Putamen (tissue), 1 donor: ENCODE results near the gene MYO5C.

Experiments used
- DNase-seq: peaks from one replicate; pipeline ENCODE4 v3.0.0-alpha.2; 2016; ENCODE audit warnings: low spot score

The MYO5C gene

GRCh38 chr15:52278636-52279367 is 16.8 kb downstream of the MYO5C start:
- DNase-seq = no peak

GRCh38 chr15:52278135-52278534 is 17.5 kb downstream of the MYO5C start:
- DNase-seq = no peak

- DNase-seq = no peak
Observed at GRCh38 chr15:52277575-52277974, 18.0 kb downstream of the MYO5C start.

DNA sequence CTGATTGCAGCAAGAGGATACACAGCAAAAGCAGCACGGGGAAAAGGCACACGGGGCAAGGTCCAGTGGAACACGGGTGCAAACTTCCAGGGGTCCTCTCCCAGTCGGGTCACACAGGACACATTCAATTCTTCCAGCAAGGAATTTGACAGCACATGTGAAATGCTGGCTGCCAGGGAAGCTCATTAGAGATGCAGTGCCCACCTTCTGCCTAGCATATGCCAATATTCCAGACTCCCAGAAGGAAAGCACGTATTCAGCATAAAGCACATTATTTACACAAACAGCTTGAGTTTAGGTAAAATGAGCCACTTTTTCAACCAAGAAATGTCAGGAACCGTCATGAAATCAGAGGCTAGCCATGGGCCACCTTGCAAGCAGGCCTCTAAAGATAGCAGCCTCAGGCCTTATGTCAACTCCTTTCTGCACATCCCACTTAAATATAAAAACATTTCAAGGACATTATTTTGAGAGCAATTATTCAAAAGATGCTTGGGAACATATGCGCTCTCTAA is 19.3 kb downstream of the MYO5C start:
- DNase-seq = no peak

DNA sequence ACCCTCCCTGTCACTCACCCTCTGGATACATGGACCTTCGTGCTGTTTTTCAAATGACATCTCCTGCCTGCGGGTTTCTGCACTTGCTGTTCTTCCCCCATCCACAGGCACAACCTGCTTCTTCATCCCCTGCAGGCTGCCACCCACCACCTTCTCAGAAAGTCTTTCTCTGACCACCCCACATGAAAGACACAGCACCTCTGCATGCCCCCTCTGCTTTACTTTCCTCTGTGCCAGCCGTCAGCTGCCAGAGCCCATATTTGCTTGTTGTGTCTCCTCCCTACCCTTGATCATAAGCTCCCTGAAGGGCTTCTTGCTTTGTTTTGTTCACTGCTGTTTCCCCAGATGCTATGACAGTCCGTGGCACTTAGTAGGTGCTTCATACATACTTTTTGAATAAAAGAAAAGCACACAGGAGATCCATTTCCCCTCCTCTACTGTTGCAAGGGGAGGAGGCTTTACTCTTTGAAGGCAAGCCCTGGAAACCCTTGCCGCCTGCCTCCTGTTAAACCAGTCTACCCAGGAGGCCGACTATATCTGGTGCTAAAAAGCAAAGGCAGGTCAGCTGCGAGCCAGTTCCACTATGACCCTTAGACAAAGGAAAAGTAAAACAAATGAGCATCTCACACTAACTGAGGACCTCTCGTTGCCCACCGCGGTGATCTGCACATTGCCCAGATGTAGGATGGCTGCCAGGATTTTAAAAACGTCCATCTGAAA is 31.9 kb downstream of the MYO5C start:
- no peak for DNase-seq

DNA sequence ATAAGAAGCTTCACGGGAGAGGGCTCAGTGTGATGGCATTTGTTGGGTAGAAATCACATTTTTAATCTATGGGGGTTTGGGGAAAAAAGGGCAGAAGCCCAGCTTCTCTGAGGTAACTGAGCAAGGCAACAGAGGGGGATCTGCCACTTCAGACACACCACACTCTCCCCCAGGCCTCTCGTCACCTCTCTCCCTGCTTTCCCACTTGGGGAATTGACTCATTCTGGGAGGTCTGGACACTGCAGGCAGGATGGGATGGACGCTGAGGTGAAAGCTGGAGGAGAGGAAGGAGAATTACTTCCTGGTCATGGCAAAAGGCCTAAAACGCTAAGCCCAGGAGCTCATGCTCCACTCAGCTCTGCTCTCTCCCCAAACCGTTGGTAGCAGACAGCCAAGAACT is 33.2 kb downstream of the MYO5C start:
- no peak for DNase-seq

- no peak for DNase-seq
Observed at GRCh38 chr15:52261498-52262242, 33.9 kb downstream of the MYO5C start.

DNA sequence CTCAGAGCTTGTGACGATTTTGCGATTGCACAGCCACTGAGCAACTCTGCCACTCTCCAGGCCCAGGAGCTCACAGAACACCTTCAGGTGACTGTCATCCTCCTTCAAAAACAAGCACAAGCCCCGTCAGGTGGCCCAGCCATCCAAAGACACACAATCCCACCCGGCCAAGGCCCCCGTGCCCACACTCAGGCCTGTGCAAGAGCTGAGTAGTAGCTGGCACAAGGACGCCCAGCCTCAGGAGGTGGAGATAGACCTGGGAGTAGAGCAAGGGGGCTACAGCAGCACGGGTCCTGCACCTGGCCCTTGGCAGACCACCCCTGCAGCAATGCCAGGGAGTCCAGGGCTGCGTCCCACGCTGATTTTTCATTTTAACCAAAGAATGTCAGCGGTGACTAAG is 34.6 kb downstream of the MYO5C start:
- no peak for DNase-seq

GRCh38 chr15:52259503-52259902 is 36.1 kb downstream of the MYO5C start:
- no peak for DNase-seq

DNA sequence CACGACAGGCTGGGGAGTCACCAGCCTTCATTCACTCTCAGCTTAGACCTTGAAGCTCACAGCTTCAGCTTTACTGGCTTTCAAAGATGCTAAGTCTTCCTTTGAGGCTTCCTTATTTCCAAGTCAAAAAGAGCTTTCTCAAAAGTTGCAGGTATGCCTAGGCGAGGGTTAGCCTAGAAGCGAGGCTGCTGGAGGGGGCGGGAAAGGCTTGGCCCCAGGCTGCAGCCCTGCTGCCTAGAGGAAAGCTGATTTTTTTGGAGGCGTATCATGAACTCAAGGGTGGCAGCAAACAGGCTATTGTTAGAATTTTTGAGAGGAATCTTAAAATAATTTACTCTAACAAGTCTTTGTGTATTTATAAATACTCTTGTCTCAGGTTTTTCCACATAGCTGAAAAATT is 37.1 kb downstream of the MYO5C start:
- DNase-seq = no peak

DNA sequence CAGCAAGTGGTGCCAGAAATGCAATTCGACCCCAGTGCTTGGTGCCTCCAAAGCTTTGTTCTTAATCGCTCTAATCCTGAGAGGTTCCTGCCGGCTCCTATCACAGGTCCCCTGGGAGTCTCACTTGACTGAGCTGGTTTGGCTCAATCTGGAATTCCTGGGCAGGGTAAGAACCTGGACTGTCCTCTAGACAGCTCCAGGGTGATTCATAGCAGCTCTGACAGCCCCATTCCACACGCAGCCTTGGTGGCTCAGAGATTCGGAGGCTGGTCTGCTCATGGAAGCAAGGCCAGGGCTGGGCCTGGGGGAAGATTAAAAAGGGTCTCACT is 37.9 kb downstream of the MYO5C start:
- DNase-seq = no peak

DNA sequence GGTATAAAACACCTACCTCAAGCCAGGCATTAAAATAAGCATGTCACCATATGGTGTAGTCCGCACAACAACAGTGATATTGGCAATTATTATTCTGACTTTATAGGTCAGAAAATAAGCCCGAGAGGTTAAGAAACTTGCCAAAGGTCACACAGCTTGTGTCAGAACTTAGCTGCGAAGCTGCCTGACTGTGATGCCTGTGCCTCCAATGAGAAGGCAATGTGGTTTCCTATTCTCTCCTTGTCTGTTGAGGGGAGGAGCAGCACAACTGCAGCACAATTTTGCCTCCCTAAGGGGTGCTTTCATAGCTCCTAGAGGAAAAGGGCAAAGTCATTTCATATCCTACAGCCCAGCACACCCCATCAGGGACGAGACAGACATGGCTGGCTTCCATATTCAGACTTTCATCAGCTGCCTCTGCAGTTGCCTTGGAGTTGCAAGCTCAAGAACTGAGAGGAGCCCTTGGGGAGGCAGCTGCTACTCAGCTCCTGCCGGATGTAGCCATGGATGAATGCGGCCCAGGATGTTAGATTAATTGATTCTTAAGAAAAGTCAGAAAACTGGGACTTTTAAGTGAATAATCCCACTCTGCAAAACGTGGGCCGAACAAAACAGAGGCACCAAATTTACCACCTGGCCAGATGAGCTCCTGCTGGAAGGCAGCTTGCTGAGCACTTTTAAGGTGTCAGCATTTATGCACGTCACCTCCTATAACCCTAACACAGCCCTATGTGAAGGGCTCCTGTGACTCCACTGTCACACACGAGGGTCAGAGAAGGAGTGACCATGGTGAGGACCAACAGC is 38.5 kb downstream of the MYO5C start:
- no peak for DNase-seq

DNA sequence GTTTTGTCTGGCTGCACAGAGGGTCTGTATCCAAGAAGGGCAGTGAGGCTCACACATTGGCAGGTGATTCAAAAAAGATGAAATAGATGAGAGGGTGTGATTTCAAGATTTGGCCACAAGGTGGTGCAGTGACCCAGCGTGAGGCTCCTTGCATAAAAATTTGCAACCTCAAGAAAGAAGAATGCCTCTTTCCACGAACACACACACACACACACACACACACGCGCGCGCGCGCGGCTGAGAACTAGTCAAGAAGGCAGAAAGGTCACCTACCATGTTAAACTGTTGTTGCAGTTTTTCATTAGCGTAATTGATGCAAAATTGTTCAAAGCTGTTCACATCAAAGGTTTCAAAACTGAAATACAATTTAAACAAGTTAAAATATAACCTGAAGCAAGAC is 39.2 kb downstream of the MYO5C start:
- peak; percentile 78 for DNase-seq

DNA sequence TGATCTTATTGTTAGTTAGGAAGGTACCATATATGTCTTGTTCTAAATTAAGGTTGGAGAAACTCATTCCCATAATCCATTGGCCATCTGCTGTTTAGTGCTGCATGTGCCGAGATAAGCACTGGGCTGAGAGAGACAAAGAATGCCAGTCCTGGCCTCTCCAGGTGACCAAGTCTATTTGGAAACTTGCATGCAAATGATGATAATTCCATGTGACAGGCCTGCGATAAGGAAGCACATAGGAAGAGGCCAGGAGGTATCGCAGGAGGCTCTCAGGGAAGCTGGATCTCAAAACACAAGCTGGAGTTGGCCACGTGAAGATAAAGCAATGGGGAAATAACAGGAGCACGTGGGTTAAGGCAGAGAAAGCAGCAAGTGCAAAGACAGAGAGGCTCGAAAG is 39.7 kb downstream of the MYO5C start:
- no peak for DNase-seq

GRCh38 chr15:52255008-52255407 is 40.6 kb downstream of the MYO5C start:
- DNase-seq = no peak

- DNase-seq = no peak
Observed at GRCh38 chr15:52254391-52254790, 41.2 kb downstream of the MYO5C start.

GRCh38 chr15:52252781-52253180 is 42.8 kb downstream of the MYO5C start:
- no peak for DNase-seq

- DNase-seq = no peak
Observed at GRCh38 chr15:52251144-52251860, 44.3 kb downstream of the MYO5C start.

DNA sequence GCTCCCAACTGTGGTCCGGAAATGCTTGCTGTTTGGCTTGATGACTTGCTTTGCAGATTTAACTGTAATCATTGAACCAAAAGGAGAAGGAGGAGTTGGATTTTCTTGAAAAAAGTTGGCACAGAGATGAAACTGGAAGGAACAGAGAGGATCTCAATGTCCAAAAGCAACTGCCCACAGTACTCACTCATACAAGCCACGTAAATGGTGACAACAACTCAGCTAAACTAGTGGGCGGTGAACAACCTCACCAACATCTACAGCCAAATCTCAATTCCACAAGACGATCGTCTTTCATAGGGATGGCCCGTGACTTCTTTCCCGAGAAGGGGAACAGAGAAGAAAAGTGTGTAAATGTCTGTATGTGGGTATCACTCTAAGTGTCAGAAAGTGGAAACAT is 48.1 kb downstream of the MYO5C start:
- no peak for DNase-seq

- DNase-seq = no peak
Observed at GRCh38 chr15:52246686-52247431, 48.7 kb downstream of the MYO5C start.
